Prostate gland (tissue), 2 donors: Measurements from ENCODE around the gene STX10. TPM values are rescaled to one million over a fixed set of nuclear protein-coding genes. Genes with fewer than 3 reads are reported as not detected.

Experiments used
- DNase-seq: peaks from one replicate; pipeline ENCODE4 v3.0.0-alpha.2; 2019; ENCODE audit warnings: low spot score
- H3K27ac ChIP-seq, 2 donors: fragments of 200-600 bp; sonication (generic); 2 replicates each; pipeline ENCODE4 v1.5.1; 2017 to 2019
- H3K27me3 ChIP-seq: fragments of 200-600 bp; sonication (generic); replicated peaks from 2 replicates; pipeline ENCODE4 v1.5.1; 2019; ENCODE audit not compliant: insufficient read depth
- H3K36me3 ChIP-seq, 2 donors: fragments of 200-600 bp; sonication (generic); 1 replicate in 1 of 2; 2 replicates in 1 of 2; pipeline versions ENCODE4 v1.5.1 to v1.8.1; 2017 to 2019
- H3K4me1 ChIP-seq: fragments of 200-600 bp; sonication (generic); replicated peaks from 2 replicates; pipeline ENCODE4 v1.5.1; 2019
- H3K4me3 ChIP-seq, 2 donors: fragments of 200-600 bp; sonication (generic); 2 replicates each; pipeline ENCODE4 v1.5.1; 2017 to 2019
- H3K9me3 ChIP-seq: fragments of 200-600 bp; sonication (generic); 2 replicates; pipeline ENCODE4 v1.5.1; 2017
- CTCF ChIP-seq, 4 experiments: fragments of 200-600 bp in 2 of 4; fragments of 450-650 bp in 2 of 4; sonication (generic) in 2 of 4; IDR thresholded peaks; 1 replicate in 3 of 4; 2 replicates in 1 of 4; pipeline ENCODE4 v1.5.1; 2016 to 2019; ENCODE audit warnings: antibody characterized with exemption in 4 of 4, mild to moderate bottlenecking in 2 of 4, moderate library complexity in 2 of 4
- POLR2A ChIP-seq: fragments of 450-650 bp; IDR thresholded peaks from one replicate; pipeline ENCODE4 v1.6.1; 2016; ENCODE audit warnings: antibody characterized with exemption, mild to moderate bottlenecking
- POLR2AphosphoS5 ChIP-seq: sonication (generic); formaldehyde crosslinking; IDR thresholded peaks from one replicate; pipeline ENCODE4 v1.6.1; 2017; ENCODE audit warnings: antibody characterized with exemption
- WGBS: methylation state at CpG from one replicate; pipeline ENCODE4 v1.1.5; 2018; 5-methylcytosine and 5-hydroxymethylcytosine counted together
- intact Hi-C: fragments of 100-400 bp; cut with DNase I; formaldehyde crosslinking; loops from one replicate; pipeline ENCODE4 v1.14.2; 2022
- total RNA-seq, 2 donors: library from RNA; depleted of rRNA; stranded (reverse); fragments of >200 nt; gene quantifications; one replicate each; pipeline ENCODE4 v1.1.0, GENCODE V29; 2016

The STX10 gene
- total RNA-seq, 2 donors from 2014 or later: 42.5 to 48.6 TPM

- Histone ChIP-seq H3K9me3 (no peaks in the 10 kb centered on the region), H3K27me3 (no peaks in the 10 kb centered on the region), H3K27ac (peak overlapping the region; percentile 98 to 100), H3K4me1 (peaks cover 6% of the 10 kb centered on the region), H3K4me3 (peak overlapping the region; percentile 83 to 89), H3K36me3 (no peaks in the 10 kb centered on the region)
- peak; percentile 91 for DNase-seq
- WGBS: 0% methylated on average over 21 of the region's 21 CpGs
- TF ChIP-seq CTCF (IDR thresholded peaks at IDR 0.05): no peak
- TF ChIP-seq POLR2AphosphoS5: peak; percentile 93
- TF ChIP-seq POLR2A: peak; percentile 81
- intact Hi-C loops: loop anchor here (5.0 to 10.0 kb wide), 2 partner anchors 108 to 710 kb away; no protein-coding TSS in a partner anchor
Observed at GRCh38 chr19:13154241-13154778, 4.1 kb upstream of the STX10 start.

GRCh38 chr19:13153569-13154240, 3.5 kb upstream of the STX10 start:
- no peak for DNase-seq
- Histone ChIP-seq H3K27ac (peak overlapping the region; percentile 98 to 100), H3K9me3 (no peaks in the 10 kb centered on the region), H3K4me1 (peaks cover 6% of the 10 kb centered on the region), H3K27me3 (no peaks in the 10 kb centered on the region), H3K36me3 (no peaks in the 10 kb centered on the region), H3K4me3 (peak overlapping the region; percentile 83 to 89)
- intact Hi-C loops: loop anchor here (5.0 to 10.0 kb wide), 2 partner anchors 109 to 711 kb away; no protein-coding TSS in a partner anchor
- no peak for TF ChIP-seq POLR2A
- TF ChIP-seq POLR2AphosphoS5: no peak
- TF ChIP-seq CTCF (IDR thresholded peaks at IDR 0.05): no peak
- WGBS: under 1% methylated on average over 55 of the region's 69 CpGs

GRCh38 chr19:13152974-13153568, 2.9 kb upstream of the STX10 start:
- TF ChIP-seq POLR2AphosphoS5 (peak; percentile 99), POLR2A (peak; percentile 100), CTCF (IDR thresholded peaks at IDR 0.05) (peak in 1 of 4 experiments; percentile 9)
- intact Hi-C loops: loop anchor here (5.0 to 10.0 kb wide), 2 partner anchors 109 to 712 kb away; no protein-coding TSS in a partner anchor
- Histone ChIP-seq H3K27me3 (no peaks in the 10 kb centered on the region), H3K9me3 (no peaks in the 10 kb centered on the region), H3K36me3 (no peaks in the 10 kb centered on the region), H3K4me1 (peaks cover 6% of the 10 kb centered on the region), H3K27ac (peak overlapping the region; percentile 98 to 100), H3K4me3 (peak overlapping the region; percentile 83 to 89)
- WGBS: 0% methylated on average over 44 of the region's 59 CpGs
- DNase-seq: peak; percentile 95

- no peaks in the 10 kb centered on the region for H3K9me3 ChIP-seq
- no peaks in the 10 kb centered on the region for H3K36me3 ChIP-seq
- peak overlapping the region; percentile 83 to 89 for H3K4me3 ChIP-seq
- peaks cover 6% of the 10 kb centered on the region for H3K4me1 ChIP-seq
- WGBS: 0% methylated on average over 22 of the region's 25 CpGs
- H3K27ac ChIP-seq: peak overlapping the region; percentile 98 to 100
- intact Hi-C loops: loop anchor here (5.0 to 10.0 kb wide), 2 partner anchors 110 to 712 kb away; no protein-coding TSS in a partner anchor
- no peaks in the 10 kb centered on the region for H3K27me3 ChIP-seq
- TF ChIP-seq POLR2A: no peak
- no peak for TF ChIP-seq CTCF (IDR thresholded peaks at IDR 0.05)
- TF ChIP-seq POLR2AphosphoS5: no peak
- no peak for DNase-seq
Observed at GRCh38 chr19:13152356-13152973, 2.3 kb upstream of the STX10 start.
